GM12878 (cell line): ENCODE measurements around the gene SPATA16.

ENCODE experiments used
- CTCF ChIP-seq, 3 experiments: IDR thresholded peaks in 2 of 3; conservative IDR thresholded peaks in 1 of 3; 2 replicates each; pipeline ENCODE4 v1.5.1; 2011; ENCODE audit warnings: low read depth in 3 of 3, low read length in 3 of 3, mild to moderate bottlenecking in 3 of 3, control low read depth in 2 of 3, moderate library complexity in 2 of 3, inconsistent platforms in 1 of 3, mixed read lengths in 1 of 3; ENCODE audit not compliant: control insufficient read depth in 2 of 3, insufficient read depth in 1 of 3; ENCODE audit errors: extremely low read depth in 1 of 3
- GABPA ChIP-seq: IDR thresholded peaks from 2 replicates; pipeline ENCODE4 v1.6.1; 2014; ENCODE audit warnings: antibody characterized with exemption, low read depth, mild to moderate bottlenecking, inconsistent platforms
- IRF5 ChIP-seq: fragments of 450-650 bp; IDR thresholded peaks from 2 replicates; pipeline ENCODE4 v1.6.1; 2017; ENCODE audit warnings: borderline replicate concordance
- MAX ChIP-seq: IDR thresholded peaks from 2 replicates; pipeline ENCODE4 v1.6.1; 2012; ENCODE audit warnings: low read depth, low read length, improper control_type of control experiment
- POLR2A ChIP-seq: IDR thresholded peaks from 2 replicates; pipeline ENCODE4 v1.6.1; 2011; ENCODE audit warnings: low read depth, mild to moderate bottlenecking, low read length
- RAD21 ChIP-seq: IDR thresholded peaks from 2 replicates; pipeline ENCODE4 v1.6.1; 2011; ENCODE audit warnings: mild to moderate bottlenecking, low read depth, low read length, moderate library complexity; ENCODE audit not compliant: insufficient read depth
- TAF1 ChIP-seq: IDR thresholded peaks from 2 replicates; pipeline ENCODE4 v1.6.1; 2011; ENCODE audit warnings: mild to moderate bottlenecking, low read depth, low read length, borderline replicate concordance
- YY1 ChIP-seq: IDR thresholded peaks from 2 replicates; pipeline ENCODE4 v1.6.1; 2011; ENCODE audit warnings: low read depth, mild to moderate bottlenecking, low read length
- ZBED1 ChIP-seq: IDR thresholded peaks from 2 replicates; pipeline ENCODE4 v1.6.1; 2016; ENCODE audit warnings: borderline replicate concordance
- ZBTB33 ChIP-seq: fragments of 450-650 bp; IDR thresholded peaks from 2 replicates; pipeline ENCODE4 v1.6.1; 2017; ENCODE audit warnings: mild to moderate bottlenecking
- ZNF274 ChIP-seq: IDR thresholded peaks from one replicate; pipeline ENCODE4 v1.8.0; 2011; ENCODE audit not compliant: insufficient read length, insufficient read depth
- TF ChIP-seq, protein P1 (sequence below): IDR thresholded peaks from 2 replicates; pipeline ENCODE4 v1.6.1; 2011; ENCODE audit warnings: low read depth, mild to moderate bottlenecking, low read length, moderate library complexity, borderline replicate concordance; ENCODE audit errors: extremely low read depth
- TF ChIP-seq, protein P2 (sequence below): IDR thresholded peaks from 2 replicates; pipeline ENCODE4 v1.6.1; 2011; ENCODE audit warnings: mild to moderate bottlenecking, low read depth, low read length, moderate library complexity; ENCODE audit not compliant: insufficient replicate concordance

- TF ChIP-seq ZBTB33 (no peak), IRF5 (no peak), ZNF274 (no peak), GABPA (no peak), RAD21 (no peak), TAF1 (no peak), POLR2A (no peak), YY1 (no peak), MAX (no peak), ZBED1 (no peak), CTCF (IDR thresholded peaks at IDR 0.05 in 2 of 3, conservative IDR thresholded peaks at IDR 0.05 in 1 of 3; ENCODE audit: control insufficient read depth in 2 of 3, extremely low read depth in 1 of 3, insufficient read depth in 1 of 3, low read depth in 3 of 3, low read length in 3 of 3) (no peak)
- TF ChIP-seq, protein P1, sequence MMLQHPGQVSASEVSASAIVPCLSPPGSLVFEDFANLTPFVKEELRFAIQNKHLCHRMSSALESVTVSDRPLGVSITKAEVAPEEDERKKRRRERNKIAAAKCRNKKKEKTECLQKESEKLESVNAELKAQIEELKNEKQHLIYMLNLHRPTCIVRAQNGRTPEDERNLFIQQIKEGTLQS = no peak
- TF ChIP-seq, protein P2, sequence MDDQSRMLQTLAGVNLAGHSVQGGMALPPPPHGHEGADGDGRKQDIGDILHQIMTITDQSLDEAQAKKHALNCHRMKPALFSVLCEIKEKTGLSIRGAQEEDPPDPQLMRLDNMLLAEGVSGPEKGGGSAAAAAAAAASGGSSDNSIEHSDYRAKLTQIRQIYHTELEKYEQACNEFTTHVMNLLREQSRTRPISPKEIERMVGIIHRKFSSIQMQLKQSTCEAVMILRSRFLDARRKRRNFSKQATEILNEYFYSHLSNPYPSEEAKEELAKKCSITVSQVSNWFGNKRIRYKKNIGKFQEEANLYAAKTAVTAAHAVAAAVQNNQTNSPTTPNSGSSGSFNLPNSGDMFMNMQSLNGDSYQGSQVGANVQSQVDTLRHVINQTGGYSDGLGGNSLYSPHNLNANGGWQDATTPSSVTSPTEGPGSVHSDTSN = no peak
Measured at GRCh38 chr3:172938788-172939187, 202.2 kb downstream of the SPATA16 start.
